GM15510 (cell line): ENCODE measurements around the gene PASK.

Experiments
- POLR2A ChIP-seq: IDR thresholded peaks from 3 replicates; pipeline ENCODE4 v1.6.1; 2011; ENCODE audit warnings: borderline replicate concordance; ENCODE audit not compliant: insufficient read length; ENCODE audit errors: extremely low read depth

The PASK gene

GRCh38 chr2:241126771-241127202 lies 22.5 kb downstream of the PASK start:
- TF ChIP-seq POLR2A: no peak

GRCh38 chr2:241126201-241126611 lies 23.1 kb downstream of the PASK start:
- no peak for TF ChIP-seq POLR2A

DNA sequence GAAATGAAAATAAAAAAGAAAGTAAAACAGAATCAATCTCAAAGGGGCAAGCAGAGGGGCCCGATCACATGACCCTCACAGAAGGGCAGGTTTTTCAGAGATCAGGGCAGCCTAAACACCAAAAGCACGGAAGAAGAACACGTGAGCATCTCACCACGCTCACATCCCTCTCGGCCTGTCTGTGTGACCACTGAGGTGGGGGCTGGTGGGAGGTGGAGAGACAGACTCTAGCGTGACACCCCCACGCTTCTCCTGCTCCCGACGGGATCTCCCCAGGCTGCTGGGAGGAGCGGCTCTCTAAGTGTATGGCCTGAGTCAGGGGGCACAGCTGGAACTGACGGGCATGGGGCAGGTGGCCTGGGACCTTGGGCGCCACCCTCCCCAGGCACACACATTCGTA lies 23.6 kb downstream of the PASK start:
- no peak for TF ChIP-seq POLR2A

DNA sequence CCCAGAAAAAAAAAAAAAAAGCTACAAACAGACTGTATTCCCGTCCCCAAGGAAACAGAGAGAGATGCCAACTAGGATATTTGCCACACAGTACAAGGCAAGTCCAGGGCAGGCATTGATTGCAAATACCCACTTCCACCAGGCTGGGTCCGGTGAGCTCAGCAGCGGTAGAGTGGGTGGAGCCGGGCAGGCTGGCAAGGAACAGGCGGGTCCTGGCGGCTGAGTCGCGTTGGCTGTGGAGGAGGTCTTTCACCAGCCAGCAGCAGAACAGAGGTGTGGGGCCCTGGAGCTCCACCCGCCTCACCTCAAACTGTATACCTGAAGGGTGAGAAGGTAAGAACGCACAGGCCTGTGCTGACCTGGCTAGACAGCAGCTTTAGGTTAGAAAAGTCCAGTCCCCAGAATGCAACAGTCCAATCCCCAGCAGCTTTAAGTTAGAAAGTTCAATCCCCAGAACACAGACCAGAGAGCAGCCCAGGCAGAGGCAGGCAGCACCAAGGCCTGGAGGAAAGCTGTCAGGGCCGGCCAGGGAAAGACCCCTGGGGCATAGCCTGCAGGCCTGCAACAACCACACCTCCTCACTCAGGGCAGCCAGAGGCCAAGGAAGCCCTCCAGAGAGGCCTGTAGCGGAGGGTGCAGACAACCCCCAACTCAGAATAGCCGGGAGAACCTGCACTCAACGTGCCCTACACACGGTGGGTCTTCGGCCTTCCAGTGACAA lies 25.3 kb downstream of the PASK start:
- no peak for TF ChIP-seq POLR2A

DNA sequence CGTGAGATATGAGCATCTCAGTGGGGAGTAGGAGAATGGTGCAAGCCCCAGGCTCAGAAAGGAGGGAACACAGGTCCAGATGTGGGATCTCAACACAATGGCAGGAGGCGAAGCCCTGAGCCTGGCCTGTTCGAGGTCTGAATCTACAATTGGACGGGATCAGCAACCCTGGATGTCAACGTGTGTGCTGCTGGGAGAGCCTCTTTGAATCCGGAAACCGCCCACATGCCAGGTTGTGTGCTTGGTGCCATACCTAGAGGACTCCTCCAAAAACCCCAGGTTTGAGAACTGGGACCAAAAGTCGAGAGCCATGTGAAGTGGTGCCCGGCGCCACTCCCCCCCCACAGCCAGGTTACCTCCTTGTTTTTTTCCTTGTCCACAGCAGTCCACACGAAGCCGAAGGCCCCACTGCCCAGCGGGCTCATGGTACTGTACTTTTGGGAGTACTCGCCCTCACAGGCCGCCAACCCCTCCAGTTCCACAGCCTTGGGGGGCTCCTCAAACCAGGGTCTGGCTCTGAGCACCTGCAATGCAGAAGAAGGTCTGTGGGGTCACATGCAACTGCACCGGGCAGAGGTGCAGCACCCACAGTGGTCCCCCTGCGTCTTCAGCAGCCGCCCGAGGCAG lies 26.8 kb downstream of the PASK start:
- TF ChIP-seq POLR2A: no peak

GRCh38 chr2:241121008-241121407 lies 28.3 kb downstream of the PASK start:
- no peak for TF ChIP-seq POLR2A

- TF ChIP-seq POLR2A: no peak
Observed at GRCh38 chr2:241120440-241120839, 28.8 kb downstream of the PASK start.

GRCh38 chr2:241118737-241119505 lies 30.4 kb downstream of the PASK start:
- no peak for TF ChIP-seq POLR2A

DNA sequence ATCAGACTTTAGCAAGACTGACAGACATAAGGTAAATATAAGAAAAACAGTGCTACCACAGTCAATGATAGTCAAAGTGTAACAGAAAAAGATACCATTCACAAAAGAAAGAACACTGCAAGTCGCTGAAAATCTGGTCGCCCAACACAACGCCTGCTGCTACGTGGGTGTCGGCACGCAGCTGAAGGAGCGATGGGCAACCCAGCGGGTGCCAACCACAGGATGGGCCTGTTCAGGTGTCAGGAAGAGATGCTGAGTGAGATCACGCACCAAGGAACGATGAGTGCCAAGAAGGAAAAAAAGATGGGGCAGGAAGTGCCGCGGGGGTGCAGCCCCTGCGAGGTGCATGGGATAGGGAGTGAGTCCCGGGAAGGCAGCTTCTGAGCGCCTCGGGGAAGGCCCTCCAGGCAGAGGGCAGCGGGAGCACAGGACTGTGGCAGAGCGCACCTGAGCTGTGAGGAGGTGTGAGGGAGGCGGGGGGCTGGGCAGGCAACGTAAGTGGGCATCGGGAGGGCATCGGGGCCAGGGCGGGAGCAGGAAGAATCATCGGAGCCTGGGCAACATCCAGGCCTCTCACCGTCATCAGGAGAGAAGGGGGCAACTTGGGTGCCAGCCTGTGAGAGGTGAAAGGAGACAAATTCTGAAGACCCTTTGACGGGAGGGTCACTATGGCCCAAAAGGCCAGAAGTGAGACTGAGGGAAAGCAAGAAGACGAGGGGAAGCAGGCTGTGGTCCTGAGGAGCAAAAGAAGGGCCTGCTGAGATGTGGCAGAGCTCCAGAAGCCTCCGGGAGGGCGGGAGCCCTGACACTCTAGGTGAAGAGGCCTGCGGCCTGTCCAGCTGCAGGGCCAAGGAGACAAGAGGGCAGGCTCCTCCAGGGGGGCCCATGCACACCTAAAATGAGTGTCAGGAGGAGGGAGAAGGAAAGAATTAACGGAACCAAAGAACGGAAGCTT lies 32.4 kb downstream of the PASK start:
- no peak for TF ChIP-seq POLR2A

GRCh38 chr2:241115361-241115760 lies 33.9 kb downstream of the PASK start:
- no peak for TF ChIP-seq POLR2A

- TF ChIP-seq POLR2A: no peak
Observed at GRCh38 chr2:241114836-241115235, 34.4 kb downstream of the PASK start.

DNA sequence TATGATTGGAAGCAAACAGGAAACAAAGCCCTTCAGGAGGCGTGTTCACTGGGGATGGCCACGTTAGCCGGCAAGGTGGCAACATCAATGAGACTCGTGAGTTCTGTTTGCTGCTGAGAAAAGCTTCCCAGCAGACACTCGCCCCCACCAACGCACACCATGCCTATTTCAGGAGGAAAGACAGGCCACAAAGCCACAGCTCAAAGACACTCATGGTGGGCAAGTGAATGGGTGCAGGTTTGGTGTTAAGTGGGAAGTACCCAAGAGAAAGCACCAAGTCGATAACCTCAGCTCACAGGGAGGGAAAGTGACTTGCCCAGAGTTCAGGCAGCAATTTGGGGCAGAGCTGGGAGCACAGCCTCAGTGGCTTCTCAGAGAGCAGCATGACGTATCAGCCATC lies 36.7 kb downstream of the PASK start:
- peak; percentile 25 for TF ChIP-seq POLR2A

GRCh38 chr2:241112046-241112445 lies 37.2 kb downstream of the PASK start:
- TF ChIP-seq POLR2A: no peak

GRCh38 chr2:241111440-241111805 lies 37.8 kb downstream of the PASK start:
- no peak for TF ChIP-seq POLR2A
